ELF-1 (cell line): Measurements from ENCODE around the gene JMJD6.
A peak's percentile ranks its signal among the peaks of the same experiment; 100 is the strongest.
"Not testable (repeated sequence)": the region's sequence is repeated elsewhere in the genome, so short reads cannot be mapped to it uniquely, and the experiment has no call there.

Experiments
- DNase-seq: peaks from one replicate; pipeline ENCODE4 v3.0.0-alpha.2; 2016; ENCODE audit warnings: low read depth, low spot score

The JMJD6 gene

DNA sequence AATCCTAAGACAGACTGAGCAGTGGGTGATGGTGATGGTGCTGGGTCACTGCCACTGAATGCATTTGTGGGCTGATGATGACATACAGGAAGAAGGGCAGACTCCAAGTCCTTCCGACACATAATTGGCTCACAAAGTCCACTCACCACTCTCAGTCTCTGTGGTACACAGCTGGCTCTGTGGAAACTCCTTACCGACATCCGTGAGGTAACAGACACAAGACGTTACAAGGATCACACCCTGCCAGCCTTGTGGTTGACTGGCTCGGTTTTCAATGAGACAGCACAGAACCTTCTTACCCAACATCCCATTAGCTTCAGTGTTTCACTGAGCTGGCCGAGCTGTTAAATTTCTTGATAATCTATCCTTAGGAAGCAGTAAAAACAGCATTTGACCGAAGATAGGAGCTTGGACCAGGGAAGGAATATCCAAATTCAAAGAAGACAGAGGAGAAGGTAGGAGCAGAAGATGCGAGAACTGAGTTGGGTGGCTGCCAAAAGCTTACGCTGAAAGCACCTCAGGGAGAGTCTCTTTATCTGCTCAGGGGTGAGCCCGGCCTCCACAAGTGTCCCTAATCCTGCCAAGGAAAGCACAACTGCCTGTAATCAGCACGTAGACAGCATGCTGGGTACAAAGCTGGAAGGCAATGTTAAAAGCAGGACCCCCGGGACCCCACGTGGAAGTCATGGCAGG lies 10.1 kb downstream of the JMJD6 start:
- no peak for DNase-seq

DNA sequence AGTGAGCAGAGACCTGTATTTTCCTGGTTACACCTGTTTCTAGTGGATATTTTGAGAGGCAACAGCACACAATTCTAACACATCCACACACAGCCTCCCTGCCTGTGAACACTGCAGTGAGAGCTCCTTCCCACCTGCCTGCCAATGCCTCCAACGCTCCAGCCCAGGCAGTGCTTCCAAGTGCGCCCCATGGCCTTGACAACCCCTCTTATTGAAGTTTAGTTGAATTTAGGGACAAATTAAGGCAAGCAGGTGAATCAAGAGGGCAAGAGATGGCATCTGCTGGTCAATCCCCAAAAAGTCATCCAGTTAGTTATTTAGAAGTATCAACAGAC lies 10.9 kb downstream of the JMJD6 start:
- DNase-seq = no peak

DNA sequence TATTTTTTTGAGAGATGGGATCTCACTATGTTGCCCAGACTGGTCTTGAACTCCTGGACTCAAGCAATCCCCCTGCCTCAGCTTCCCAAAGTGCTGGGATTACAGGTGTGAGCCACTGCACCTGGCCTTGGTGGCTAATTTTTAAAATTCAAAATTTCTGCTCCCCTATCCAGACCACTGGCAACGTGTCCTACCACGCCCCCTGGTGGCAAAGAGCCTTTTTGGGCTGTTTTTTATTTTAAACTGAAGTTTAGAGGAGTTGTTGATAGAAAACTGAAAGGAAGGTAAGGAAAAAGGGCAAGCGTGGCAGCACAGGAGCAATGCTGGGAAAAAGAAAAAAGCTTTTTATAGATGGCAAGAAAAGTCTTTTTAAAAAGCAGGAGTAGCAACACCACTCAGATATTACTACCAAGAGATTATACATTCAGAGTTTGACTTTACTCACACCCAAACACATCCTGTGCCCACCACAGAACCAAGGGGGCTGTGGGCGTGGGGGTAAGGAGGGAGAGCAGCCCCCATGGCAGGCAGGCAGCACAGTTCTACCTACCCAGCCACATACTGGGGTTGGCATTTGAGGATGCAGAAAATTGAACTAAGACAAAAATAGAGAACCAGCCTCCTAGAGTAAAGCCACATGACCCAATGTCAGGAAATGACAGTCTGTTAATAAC lies 11.4 kb downstream of the JMJD6 start:
- DNase-seq = peak; percentile 53

DNA sequence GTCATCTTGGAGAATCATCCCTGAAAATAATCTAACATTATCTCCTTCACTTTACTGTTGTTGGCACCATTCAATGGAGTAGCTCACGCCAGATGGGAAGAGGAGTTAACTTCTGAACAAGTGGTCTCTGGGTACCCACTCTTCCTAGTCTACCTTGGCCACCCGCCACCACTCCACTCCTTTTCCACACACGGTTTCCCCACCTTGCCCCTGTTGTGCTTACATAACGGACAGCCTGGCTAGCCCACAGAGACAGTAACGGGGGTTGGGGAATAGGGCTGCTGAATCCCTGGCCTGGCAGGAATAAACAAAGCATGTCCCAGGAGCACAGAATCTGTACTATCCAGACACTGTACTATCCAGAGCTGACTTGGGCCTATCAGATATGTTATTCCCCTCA lies 12.1 kb downstream of the JMJD6 start:
- DNase-seq = no peak

DNA sequence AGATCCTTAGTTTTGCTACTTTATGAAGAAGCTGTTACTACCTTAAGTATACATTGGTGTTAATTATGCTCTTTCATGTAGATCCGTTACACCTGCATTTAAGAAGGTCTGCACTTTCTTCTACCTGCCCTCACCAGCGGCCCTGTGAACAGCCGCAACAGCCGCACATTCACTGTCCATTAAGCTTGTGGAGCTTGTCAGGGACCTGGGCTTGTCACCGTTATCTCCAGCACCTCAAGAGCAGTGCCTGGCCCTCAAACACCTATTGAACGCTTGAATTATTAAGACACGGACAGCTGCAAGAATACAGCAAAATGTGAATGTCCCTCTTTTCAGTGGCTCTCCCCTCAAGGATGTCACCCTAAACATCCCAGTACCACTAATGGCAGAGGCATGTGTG lies 12.6 kb downstream of the JMJD6 start:
- no peak for DNase-seq

DNA sequence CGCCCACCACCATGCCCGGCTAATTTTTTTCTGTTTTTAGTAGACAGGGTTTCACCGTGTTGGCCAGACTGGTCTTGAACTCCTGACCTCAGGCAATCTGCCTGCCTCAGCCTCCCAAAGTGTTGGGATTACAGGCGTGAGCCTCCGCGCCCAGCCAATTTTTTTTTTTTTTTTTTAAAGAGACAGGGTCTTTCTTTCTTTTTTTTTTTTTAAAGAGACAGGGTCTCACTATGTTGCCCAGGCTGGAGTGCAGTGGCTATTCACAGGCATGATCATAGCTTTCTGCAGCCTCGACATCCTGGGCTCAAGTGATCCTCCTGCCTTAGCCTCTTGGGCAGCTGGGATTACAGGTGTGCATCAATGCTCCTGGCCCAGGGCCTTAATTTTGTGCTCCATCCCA lies 14.1 kb downstream of the JMJD6 start:
- DNase-seq = not testable (repeated sequence)

DNA sequence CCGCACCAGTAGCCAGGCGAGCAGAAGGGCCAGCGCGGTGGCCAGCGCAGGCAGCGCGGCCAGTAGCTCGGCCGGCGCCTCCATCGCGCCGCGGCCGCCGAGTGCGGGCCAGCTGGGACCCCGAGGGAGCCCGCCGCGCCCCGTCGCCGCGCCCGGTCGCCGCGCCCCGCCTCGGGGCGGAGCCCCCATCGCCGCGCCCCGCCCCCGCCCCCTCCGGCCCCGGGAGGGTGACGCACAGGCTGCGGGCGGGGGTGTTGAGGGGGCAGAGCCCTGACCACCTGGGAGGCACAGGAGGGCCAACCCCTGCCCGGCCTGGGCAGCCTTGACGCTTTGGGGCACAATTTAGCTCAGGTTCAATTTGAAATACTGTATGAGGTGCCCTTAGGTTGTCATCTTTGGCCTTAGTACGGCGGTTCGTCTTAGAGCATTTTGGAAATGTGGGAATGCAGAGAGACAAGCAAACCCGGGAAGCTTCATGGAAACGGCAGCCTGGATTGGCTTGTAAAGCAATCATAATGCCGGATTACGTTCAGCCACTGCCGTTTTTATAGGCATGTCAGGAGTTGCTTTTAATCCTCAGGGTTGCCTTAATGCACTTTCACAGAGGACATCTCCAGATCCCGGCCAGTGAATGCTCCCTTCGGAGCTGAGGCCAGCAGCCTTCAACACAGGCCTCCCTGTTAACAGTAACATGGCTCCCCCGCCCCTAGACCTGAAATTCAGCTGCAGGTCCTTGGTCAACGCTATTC lies 15.4 kb downstream of the JMJD6 start, which contains the start of gene MXRA7:
TSS of gene MXRA7 (minus strand) at position 103 of the 749 bp plus-strand sequence. CDS start at position 84, 19 bp downstream.
- DNase-seq = peak; percentile 59

DNA sequence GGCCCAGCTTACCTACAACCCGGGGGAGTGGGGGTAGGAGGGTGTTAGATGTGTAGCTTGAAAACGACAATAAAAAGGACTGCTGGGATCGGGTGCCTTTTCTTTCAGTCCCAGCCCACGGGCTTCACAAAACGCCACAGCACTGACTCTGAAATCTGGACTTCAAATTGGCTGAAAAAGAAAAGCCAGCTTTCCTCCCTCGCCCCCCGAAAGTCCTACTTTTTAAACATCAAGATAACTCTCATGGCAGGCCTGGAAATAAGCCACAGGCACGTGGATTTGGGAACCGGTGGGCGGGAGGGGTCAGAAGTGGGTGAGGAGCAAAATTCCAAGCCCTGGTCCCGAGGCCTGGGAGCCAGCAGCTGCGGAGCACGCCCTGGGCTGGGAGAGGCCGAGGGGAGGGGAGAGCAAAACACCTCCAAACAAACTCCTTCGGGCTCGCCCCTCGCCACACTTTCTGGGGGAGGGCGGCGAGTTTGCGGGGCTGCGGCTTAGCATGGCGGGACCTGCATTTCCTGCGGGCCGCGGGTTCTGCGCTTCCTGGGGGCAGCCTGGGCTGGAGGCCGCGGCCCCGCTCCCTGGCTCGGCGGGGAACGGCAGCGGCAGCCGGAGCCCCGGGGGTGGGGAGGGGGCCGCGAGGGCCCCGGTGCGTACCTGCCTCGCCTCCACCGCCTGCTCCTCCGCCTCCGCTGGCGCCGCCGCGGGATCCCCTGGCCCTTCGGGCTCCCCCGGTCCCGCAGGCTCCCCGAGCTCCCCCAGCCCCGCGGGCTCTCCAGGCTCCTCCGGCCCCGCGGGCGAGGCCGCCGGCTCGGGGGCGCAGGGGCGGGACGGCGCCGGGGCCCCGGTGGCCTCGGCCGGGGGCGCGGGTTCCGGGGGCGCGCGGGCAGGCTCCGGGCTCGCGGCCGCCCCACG lies 16.2 kb downstream of the JMJD6 start:
- DNase-seq = not testable (repeated sequence)

DNA sequence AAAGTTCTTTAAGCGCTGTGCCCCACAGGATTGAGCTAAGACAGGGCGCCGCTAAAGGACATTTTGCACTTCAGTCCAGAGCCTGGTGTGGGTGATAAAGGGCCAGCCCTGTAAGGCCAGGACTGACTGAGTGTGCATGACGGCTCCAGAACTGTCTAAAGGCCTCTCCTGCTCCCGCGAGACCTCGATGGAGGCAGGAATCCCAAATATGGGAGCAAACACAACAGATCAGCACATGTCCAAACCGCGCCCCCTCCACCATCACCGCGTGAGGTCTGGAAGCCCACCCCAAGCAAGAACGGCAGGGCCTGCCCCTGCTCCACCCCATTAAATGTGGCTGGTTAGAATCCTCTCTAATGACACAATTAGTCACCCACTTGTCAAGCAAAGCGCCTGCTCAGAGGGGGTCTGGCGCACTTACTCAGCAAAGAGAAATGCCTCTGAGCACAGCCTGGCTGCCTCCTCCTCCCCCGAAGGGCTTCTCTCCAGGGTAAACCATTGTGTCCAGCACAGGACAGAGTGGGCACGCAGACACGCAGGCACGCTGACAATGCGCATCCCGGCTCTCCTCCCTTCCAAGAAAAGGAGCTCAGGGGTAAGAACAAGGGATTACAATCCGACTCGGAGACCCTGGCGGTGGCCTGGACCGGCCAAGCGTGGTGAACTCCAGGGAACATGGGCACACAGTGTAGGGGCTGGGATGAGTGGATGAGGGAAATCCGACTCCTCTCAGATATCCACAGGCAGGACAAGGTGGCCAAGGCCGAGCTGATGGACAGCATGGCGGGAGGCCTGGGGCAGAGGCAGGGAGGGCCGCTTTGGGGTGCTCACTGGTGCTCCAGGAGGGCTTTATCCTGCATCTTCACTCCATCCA lies 17.1 kb downstream of the JMJD6 start:
- DNase-seq = peak; percentile 96

DNA sequence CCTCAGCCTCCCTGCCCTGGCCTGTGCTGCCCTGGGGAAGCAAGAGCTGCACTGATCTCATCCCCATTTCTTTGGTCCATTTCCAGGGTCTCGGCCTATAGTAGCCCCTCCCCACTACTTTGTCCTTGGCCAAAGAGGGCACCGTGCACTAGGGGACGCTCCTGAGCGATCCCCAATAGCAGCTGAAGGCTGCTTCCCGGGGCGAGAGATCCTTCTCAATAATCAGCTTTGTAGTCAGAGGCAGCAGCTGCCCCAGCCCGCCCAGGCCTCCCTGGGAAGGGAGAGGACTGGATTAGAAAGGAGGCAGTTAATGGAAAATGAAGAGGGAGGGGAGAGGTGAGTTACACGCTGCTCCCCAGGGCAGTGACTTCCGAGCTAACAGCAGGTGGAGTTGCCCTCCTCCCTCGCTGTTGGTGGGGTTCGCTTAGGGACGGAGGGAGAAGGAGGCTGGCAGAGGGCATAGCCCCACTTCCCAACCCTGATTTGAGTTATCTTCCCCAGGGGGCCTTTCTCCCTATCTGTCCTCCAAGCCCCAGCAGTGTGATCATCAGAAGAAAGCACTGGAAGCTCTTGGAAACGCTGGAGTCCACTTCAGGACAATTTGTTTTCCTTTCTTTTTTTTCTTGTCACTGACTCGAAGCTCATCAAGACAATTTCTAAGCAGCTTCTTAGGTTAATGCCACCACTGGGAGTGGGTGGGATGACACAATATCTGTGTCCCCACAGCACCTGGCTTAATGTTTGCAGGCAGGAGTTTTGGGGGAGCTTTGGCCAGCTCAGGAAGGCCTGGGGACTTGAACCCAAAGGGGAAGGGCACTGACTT lies 18.2 kb downstream of the JMJD6 start:
- DNase-seq = peak; percentile 85

DNA sequence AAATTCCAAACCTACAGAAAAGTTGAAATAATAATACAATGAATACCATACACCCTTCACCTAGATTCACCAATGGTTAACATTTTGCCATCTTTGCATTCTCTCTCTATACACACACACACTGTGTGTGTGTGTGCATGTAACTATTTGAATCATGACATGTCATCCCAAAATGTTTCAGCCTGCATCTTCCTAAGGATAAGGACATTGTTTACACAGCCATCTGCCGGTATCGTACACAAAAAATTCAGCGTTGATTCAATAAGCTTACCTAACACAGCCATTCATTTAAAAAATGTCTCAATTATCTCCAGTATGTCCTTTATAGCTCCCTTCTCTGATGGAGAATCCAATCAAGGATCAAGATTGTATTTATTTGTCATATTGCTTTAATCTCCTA lies 19.6 kb downstream of the JMJD6 start:
- no peak for DNase-seq

DNA sequence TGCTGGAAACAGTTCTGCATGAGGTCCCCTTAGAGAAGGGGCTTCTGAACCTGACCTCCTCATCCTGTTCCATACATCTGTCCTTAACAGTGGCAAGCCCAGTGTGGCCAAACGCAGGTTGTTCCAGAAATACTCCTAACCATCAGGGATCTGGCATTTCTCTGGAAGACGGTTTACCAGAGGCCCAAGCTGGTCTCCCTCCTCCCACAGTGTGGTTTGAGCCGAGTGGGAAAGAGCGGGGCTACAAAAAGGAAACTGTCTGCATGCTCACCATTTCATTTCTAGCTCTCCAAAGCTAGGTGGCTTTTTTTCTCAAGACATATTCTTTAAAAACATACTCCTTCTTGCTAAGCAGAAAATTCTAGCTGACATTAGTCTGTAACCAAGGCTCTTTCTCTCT lies 21.6 kb downstream of the JMJD6 start:
- no peak for DNase-seq

DNA sequence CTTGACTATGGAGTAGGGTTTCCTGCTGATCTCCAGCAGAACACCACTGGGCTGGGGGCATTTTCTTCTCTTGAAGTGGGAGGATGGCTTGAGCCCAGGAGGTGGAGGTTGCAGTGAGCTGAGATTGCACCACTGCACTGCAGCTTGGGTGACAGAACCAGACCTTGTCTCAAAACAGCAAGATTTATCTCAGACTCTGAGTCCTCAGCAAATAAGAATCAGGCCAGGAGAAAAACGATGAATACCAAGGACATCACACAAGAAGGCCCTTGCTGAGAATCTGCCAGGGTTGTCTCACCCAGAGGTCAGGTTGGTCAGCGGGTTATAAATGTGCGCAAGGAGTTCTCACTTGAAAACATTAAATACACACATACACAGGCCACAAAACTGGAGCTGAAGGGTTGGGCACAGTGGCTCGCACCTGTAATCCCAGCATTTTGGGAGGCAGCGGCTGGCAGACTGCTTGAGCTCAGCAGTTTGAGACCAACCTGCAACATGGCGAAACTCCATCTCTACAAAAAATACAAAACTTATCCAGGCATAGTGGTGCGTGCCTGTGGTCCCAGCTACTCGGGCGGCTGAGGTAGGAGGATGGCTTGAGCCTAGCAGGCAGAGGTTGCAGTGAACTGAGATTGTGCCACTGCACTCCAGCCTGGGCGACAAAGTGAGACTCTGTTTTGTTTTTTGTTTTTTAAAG lies 23.3 kb downstream of the JMJD6 start:
- DNase-seq = no peak

DNA sequence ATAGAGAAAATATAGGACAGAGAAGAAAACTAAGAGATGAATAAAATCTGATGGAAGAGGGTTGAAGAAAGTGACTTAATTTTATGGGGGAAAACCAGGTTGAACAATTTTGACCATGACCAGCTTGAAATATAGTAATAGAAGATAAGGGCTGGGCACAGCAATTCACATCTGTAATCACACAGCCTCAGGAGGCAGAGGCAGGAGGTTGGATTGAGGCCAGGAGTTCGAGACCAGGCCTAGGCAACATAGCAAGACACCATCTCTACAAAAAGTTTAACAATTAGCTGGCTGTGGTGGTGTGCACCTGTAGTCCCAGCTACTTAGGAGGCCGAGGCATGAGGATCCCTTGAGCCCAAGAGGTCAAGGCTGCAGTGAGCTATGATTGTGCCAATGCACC lies 24.3 kb downstream of the JMJD6 start:
- DNase-seq = no peak

DNA sequence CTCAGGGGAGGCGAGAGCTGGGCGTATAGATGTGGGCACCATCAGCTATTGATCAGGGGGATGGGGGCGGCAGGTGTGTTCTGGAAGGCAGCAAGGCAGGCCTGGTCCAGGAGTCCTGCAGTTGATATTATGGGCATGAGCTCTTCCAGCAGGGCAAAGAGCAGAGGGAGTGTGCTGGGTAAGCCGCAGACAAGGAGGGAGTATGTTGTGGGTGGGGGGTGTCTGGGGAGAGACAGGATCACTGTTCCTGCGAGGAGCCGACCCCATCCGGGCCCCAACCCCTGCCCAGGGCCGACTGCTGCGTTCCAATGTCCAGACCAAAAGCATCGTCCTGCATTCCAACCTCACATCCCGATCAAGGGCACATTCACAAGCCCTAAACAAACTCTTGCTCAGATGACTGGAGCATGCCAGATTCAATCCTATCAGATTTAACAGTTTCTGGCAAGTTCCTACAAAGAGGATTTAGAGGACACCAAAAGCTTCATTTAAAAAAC lies 24.9 kb downstream of the JMJD6 start:
- DNase-seq = peak; percentile 47

DNA sequence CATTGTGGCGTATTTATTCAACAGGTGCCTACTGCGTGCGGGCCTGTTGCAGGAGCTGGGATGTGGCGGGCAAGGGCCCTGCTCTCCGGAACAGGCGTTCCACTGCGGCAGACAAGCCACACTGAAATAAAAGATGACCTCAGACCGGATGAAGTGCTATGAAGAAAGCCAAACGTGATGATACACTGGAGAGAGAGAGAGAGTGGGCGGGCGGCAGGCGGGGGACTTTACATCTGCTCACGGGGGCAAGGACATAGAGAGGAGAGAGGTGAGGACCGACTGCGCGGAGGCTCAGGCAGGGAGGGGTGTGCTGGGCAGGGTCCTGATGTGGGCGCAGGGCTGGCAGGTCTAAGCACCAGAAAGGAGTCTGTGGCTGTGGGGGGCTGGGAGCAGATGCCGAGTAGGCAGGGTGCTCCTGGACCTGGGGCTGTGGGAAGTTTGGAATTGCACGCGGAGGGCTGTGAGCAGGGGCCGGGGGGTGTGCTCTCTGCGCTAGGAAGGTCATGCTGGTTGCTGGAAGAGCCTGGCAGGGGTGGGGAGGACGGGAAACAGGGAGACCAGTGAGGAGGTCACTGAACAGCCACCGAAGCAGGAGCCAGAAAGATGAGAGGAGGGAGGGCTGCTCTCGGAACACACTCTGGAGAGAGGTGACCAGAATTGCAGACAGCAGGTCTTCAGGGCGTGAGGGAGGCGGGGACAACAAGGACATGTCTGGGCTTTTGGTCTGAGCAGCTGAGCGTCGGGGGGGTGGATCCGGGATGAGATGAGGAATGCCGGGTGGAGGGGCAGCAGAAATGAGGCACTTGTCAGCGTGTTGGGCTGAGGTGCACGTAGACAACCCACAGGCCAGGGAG lies 25.6 kb downstream of the JMJD6 start:
- DNase-seq = peak; percentile 78

DNA sequence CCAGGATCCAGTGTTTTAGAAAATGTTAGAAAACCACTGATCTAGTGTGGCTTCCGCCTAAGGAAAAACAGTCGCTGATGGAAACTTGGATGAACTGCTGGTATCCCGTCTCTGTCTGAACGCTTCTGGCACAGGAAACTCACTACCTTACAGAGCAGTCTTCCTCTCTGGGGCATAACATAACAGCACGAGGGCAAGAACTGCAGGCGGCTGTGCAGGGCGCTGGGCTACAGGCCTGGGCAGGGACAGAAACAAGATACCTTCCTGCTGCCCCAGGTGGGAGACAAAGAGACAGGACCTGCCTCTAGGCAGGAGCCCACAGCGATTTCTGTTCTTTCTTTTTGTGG lies 26.2 kb downstream of the JMJD6 start:
- DNase-seq = no peak

DNA sequence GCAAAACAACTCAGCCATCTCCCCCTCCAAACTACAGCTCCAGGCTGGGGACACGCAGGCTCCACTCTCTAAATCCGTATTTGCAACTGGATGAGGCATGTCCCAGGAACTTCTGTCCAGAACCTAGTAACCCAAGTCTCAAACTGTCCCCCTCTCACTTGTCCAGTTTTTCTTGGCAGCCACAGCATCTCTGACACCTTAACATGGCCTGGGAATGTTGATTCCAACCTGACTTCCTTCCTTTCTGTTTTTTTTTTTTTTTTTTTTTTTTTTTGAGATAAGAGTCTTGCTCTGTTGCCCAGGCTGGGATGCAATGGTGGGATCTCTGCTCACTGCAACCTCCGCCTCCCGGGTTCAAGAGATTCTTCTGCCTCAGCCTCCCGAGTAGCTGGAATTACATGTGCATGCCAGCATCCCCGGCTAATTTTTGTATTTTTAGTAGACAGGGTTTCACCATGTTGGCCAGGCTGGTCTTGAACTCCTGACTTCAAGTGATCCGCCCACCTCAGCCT lies 27.9 kb downstream of the JMJD6 start:
- not testable (repeated sequence) for DNase-seq
